Activated effector memory CD4-positive, alpha-beta T cell treated with anti-CD3 and anti-CD28 coated beads, Interleukin-2, amount 50 U/mL, for 16 hours (primary cell): ENCODE results near the gene C10orf62.
"Not testable (repeated sequence)": the region's sequence is repeated elsewhere in the genome, so short reads cannot be mapped to it uniquely, and the experiment has no call there.

Experiments
- DNase-seq: peaks from one replicate; pipeline ENCODE4 v3.0.0-alpha.2; 2020

Gene C10orf62

GRCh38 chr10:97589479-97589878 lies at the start of gene C10orf62:
TSS of gene C10orf62 (plus strand) at chr10:97589721. CDS start at chr10:97589898, 177 bp downstream.
- no peak for DNase-seq

DNA sequence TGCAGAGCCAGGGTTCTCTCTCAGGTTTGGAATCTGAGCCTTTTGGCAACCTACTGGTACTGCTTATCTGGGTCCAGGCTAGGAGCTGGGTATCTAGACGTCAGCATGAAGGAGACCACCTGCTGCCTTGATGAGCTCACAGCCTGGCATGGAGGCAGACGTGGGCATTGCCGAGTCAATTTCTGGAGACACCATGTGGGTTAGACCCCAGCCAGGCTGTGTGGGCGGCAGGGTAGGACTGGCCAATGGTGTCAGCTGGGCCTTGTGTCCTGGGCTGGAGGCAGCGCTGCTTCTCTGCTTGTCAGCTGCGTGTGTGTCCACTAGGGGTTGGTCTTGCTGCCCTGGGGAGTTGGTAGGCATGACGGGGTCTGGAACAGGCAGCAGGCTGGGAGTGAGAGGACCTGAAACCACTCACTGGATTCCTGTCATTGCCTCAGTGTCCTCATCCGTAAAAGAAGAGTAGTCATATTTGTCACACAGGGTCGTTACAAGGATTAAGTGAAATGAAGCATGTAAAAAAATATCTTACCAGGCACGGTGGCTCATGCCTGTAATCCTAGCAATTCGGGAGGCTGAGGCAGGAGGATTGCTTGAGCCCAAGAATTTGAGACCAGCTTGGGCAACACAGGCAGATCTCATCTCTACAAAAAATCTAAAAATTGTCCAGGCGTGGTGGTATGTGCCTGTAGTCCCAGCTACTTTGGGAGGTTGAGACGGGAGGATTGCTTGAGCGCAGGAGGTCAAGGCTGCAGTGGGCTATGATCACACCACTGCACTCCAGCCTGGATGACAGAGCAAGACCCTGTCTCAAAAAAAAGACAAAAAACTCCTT lies 48.6 kb upstream of the C10orf62 start:
- no peak for DNase-seq

- DNase-seq: peak; percentile 80
These were observed 47.1 kb upstream of the C10orf62 start for GRCh38 chr10:97542169-97543024.

DNA sequence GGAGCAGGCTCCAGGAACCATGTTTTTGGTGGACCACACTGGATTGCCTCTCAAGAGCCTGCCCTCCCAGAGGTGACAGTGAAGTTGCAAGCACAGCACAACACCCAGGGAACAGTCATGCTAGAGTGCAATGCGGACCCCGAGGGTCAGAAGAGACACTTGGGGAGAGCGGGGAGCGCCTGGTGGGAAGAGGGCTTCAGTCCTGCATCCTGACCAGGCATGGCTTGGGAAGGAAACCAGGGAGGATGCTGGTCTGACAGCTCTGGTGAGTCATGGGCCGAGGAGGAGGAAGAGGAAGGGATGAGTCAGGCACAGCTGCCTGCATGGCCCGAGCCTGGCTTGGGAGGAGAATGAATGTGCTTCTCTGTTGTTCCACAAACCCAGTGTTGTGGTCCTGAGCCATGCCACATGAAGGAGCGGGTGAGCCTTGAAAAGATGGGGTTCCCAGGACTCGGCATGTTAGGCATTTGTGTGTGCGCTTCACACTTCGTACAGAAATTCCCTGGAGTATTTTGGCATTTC lies 46.4 kb upstream of the C10orf62 start:
- DNase-seq: peak; percentile 83

- no peak for DNase-seq
These were observed 42.9 kb upstream of the C10orf62 start for GRCh38 chr10:97546456-97547270.

DNA sequence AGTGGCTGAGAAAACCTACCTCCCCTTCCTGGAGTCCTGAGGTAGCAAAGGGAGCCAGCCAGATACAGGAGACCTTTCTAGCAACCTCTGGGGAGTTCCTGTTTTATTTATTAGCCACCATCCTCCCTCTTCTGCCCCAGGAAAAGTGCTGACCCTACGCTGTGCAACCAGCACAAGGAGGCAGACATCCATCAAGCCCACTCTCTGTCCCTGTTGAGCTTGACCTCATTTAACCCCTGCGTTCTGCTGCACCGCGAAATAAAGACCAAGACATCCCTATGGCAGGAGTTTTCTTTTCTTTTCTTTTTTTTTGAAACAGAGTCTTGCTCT lies 42.3 kb upstream of the C10orf62 start:
- DNase-seq: no peak

DNA sequence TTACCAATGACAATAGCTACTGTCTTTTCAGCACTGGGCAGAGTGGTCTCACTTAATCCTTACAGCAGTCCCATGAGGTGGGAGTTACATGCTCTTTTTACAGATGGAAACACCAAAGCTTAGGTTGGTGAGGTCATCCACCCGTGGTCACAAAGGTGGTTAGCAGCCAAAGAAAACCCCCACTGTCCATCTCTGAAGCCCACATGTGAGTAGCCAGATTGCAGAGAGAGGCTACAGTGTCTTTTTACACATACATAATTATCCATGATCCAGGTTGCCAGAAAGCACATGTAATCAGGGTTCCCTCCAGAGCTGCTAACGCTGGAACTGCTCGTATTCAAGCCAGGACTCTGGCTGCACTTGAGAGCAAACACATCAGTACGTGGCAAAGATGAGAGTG lies 41.6 kb upstream of the C10orf62 start:
- no peak for DNase-seq

- no peak for DNase-seq
These were observed 40.6 kb upstream of the C10orf62 start for GRCh38 chr10:97548828-97549455.

DNA sequence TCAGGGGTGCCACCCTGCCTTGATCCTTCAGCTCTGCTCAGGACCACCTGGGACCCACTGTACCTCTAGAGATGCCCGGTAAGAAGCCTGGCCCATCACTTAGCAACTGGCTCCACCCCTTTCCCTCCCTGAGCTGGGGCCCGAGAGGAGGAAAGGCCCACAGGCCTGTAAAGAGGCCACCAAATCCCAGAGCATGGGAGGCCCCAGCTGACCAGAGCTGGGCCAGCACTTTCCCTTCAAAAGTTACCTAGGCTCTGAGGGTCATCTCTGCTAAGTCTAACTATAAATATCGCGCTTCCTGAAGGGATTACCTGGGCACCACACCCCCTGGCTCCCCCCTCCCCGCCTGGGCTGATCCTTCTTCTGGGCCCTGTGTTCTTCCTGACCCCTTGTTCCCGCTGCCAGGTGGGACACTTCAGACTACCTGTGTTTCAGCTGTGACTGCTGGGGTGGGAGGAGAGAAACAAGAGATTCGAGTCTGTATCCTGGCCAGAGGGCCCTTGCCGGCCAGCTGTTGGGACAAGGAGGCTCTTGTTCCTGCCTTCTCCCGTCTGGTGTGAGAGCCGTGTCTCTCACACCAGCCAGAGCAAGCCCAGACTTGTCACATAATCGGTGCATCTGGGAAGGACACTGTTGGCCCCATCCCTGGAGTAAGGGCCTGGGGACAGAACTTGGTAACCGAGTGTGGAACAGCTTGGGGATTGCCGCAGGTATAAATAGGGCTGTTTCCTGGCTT lies 39.8 kb upstream of the C10orf62 start:
- no peak for DNase-seq

- no peak for DNase-seq
These were observed 39.0 kb upstream of the C10orf62 start for GRCh38 chr10:97550336-97551149.

- DNase-seq: no peak
These were observed 38.2 kb upstream of the C10orf62 start for GRCh38 chr10:97551271-97551670.

- peak; percentile 86 for DNase-seq
These were observed 35.9 kb upstream of the C10orf62 start for GRCh38 chr10:97553575-97554031.

GRCh38 chr10:97554336-97554735 lies 35.2 kb upstream of the C10orf62 start:
- not testable (repeated sequence) for DNase-seq

DNA sequence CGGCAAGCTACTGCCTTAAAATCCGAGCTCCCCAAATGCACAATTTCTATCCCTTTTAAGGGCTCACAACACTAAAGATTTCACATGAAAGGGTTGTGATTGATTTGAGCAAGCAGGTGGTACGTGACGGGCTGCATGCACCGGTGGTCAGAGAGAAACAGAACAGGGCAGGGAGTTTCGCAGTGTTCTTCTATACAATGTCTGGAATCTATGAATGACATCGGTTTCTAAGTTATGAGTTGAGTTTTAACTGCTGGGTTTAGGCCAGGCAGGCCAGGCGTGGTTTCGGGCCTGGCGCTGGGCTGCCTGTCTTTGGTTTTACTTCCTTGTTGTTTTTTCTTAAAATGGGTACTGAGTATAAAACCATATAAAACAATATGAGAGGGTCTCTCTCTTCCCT lies 34.0 kb upstream of the C10orf62 start:
- not testable (repeated sequence) for DNase-seq

DNA sequence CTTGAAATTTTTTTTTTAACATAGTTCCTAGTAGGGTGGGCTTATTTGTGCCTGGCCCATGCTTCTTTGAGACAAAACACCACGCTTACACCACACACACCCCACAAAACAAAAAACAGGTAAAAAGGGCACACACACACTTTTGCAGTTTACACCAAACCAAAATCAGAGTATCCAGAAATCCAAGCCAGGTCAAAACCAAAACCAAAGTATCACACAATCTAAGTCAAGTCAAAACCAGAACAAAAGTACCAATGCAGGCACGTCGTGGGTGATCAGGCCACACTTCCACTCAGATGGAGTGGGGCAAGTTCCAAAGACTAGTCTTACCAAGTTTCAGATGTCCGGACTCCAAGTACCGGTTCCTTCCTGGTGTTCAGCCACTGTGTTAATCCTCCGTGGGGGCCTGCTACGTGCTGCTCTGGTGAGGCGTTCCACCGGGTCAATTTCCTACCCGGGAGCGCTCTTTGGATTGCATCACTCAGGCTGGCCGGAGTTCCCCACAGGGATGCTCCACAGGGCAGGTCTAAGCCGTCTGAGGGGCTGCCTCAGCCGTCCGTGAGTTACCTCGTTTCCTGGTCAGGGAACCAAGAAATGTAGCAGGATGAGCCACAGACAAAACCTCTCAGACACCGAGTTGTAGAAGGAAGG lies 28.7 kb upstream of the C10orf62 start:
- not testable (repeated sequence) for DNase-seq

- not testable (repeated sequence) for DNase-seq
These were observed 28.0 kb upstream of the C10orf62 start for GRCh38 chr10:97561386-97562077.

GRCh38 chr10:97562329-97562728 lies 27.2 kb upstream of the C10orf62 start:
- DNase-seq: not testable (repeated sequence)

GRCh38 chr10:97563337-97563736 lies 26.2 kb upstream of the C10orf62 start:
- DNase-seq: no peak

GRCh38 chr10:97564776-97565175 lies 24.7 kb upstream of the C10orf62 start:
- no peak for DNase-seq
